ENCODE data around the gene RYR2.

- TF ChIP-seq ZNF431 (CRISPR knock-in tag; IDR thresholded peaks at IDR 0.05), result no peak
- no peak for TF ChIP-seq CTCF (IDR thresholded peaks at IDR 0.05 in 2 of 3, conservative IDR thresholded peaks at IDR 0.05 in 1 of 3; ENCODE audit: insufficient read depth in 2 of 3, low read depth in 1 of 3, low read length in 3 of 3)
- TF ChIP-seq TBL1XR1 (IDR thresholded peaks at IDR 0.05; ENCODE audit: low read length in 2 of 2), result no peak
- no peak for TF ChIP-seq NRF1 (conservative IDR thresholded peaks at IDR 0.05 in 1 of 2, IDR thresholded peaks at IDR 0.05 in 1 of 2)
- no peak for TF ChIP-seq CBFA2T3 (IDR thresholded peaks at IDR 0.05)
- no peak for TF ChIP-seq RBM22 (IDR thresholded peaks at IDR 0.05; ENCODE audit: low read depth, low read length, poor library complexity, severe bottlenecking)
- no peak for TF ChIP-seq ARID4B (CRISPR knock-in tag; IDR thresholded peaks at IDR 0.05)
- TF ChIP-seq ATF7 (IDR thresholded peaks at IDR 0.05), result no peak
Observed at GRCh38 chr1:237091691-237092090, 49.7 kb downstream of the RYR2 start.
